ENCODE data around the gene NIPSNAP3A. TPM values are rescaled to one million over a fixed set of nuclear protein-coding genes. Genes with fewer than 3 reads are reported as not detected.

Gene NIPSNAP3A
- polyA plus RNA-seq, 2 of the 4 experiments (the other 2 are of a cell fraction) = 20.1 to 34.5 TPM

DNA sequence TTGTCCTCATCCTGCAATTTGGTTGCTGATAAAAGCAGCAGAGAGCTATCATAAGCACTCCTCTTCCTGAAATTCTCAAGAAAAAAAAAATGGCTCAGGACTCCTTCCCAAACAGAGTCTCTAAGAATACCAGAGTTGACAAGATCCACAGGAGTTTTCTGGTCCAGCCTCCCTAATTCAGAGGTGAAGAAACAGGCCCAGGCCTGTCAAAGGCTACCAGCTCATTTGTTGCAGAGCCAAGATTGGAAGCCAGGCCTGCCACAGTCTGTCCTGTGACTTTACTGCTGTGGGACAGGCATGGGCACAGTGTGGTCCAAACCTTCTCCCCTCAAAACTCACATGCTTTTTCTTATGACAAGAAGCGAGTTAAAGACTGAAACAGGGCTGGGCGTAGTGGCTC lies 58.0 kb downstream of the NIPSNAP3A start:
- ChIA-PET POLR2A (no interaction called here), CTCF (interaction anchor here (1.1 kb wide), 1 partner anchor 611 kb away, joined by 3 read pairs; no protein-coding TSS in a partner anchor)
- no peaks in the 10 kb centered on the region for H3K9me3 ChIP-seq
- FAIRE-seq = no peak
- peaks cover 6% of the 10 kb centered on the region for H3K4me1 ChIP-seq
- no peak overlapping the region for H3K27ac ChIP-seq
- no peak overlapping the region for H3K4me2 ChIP-seq
- no peak for ATAC-seq
- H3K4me3 ChIP-seq = no peak overlapping the region
- TF ChIP-seq, protein P1, sequence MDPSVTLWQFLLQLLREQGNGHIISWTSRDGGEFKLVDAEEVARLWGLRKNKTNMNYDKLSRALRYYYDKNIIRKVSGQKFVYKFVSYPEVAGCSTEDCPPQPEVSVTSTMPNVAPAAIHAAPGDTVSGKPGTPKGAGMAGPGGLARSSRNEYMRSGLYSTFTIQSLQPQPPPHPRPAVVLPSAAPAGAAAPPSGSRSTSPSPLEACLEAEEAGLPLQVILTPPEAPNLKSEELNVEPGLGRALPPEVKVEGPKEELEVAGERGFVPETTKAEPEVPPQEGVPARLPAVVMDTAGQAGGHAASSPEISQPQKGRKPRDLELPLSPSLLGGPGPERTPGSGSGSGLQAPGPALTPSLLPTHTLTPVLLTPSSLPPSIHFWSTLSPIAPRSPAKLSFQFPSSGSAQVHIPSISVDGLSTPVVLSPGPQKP (IDR thresholded peaks at IDR 0.05; ENCODE audit: low read depth, low read length) = no peak
- TF ChIP-seq HOXB13 (CRISPR knock-in tag; IDR thresholded peaks at IDR 0.05; ENCODE audit: low read depth) = no peak
- no peak for TF ChIP-seq FOSB (CRISPR knock-in tag; IDR thresholded peaks at IDR 0.05)
- no peak for TF ChIP-seq CBX2 (IDR thresholded peaks at IDR 0.05; ENCODE audit: borderline replicate concordance, low read depth)
- TF ChIP-seq ZSCAN20 (CRISPR knock-in tag; IDR thresholded peaks at IDR 0.05) = no peak
- DNase-seq (ENCODE audit: low read depth in 1 of 2, low spot score in 1 of 2) = no peak
- 100% methylated on average over 2 of the region's 2 CpGs for whole genome bisulfite sequencing (ENCODE audit: missing lambda C conversion rate)

DNA sequence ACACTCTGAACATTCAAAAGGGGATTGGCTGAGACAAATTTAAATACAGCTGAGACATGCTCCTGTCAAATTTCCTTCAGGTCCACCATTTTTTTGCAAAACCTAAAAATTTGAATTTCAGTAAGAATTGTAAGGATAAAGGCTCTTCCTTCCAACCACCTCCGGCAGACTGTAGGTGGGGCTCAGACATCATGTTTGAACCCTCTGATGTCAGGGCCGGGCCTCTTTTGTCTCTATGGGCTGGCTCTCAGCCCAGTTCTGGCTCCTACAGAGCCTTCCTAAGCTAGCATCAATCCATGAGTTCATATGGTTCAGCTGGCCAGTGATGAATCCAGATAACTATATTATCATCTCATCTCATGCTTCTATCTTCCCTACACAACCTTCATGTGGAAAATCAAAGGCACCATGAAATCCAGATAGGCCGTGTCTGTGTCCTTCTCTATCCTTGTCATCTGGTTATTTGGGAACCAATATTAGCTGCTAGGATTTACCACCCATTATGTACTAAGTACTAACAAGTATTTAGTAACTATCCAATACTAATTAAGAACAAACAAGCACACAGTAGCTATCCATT lies 60.6 kb downstream of the NIPSNAP3A start:
- FAIRE-seq = no peak
- WGBS (ENCODE audit: missing lambda C conversion rate) = 70% methylated on average over 3 of the region's 3 CpGs
- TF ChIP-seq, protein P2, sequence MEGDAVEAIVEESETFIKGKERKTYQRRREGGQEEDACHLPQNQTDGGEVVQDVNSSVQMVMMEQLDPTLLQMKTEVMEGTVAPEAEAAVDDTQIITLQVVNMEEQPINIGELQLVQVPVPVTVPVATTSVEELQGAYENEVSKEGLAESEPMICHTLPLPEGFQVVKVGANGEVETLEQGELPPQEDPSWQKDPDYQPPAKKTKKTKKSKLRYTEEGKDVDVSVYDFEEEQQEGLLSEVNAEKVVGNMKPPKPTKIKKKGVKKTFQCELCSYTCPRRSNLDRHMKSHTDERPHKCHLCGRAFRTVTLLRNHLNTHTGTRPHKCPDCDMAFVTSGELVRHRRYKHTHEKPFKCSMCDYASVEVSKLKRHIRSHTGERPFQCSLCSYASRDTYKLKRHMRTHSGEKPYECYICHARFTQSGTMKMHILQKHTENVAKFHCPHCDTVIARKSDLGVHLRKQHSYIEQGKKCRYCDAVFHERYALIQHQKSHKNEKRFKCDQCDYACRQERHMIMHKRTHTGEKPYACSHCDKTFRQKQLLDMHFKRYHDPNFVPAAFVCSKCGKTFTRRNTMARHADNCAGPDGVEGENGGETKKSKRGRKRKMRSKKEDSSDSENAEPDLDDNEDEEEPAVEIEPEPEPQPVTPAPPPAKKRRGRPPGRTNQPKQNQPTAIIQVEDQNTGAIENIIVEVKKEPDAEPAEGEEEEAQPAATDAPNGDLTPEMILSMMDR (IDR thresholded peaks at IDR 0.05) = peak; percentile 14; the same call in 1 of the 3 replicates
- TF ChIP-seq RAD21 (conservative IDR thresholded peaks at IDR 0.05 in 1 of 2, IDR thresholded peaks at IDR 0.05 in 1 of 2) (peak; percentile 34 to 48; a peak in 3 of 5 replicates), CHD4 (IDR thresholded peaks at IDR 0.05; ENCODE audit: borderline replicate concordance) (no peak)
- TF ChIP-seq, protein P3, sequence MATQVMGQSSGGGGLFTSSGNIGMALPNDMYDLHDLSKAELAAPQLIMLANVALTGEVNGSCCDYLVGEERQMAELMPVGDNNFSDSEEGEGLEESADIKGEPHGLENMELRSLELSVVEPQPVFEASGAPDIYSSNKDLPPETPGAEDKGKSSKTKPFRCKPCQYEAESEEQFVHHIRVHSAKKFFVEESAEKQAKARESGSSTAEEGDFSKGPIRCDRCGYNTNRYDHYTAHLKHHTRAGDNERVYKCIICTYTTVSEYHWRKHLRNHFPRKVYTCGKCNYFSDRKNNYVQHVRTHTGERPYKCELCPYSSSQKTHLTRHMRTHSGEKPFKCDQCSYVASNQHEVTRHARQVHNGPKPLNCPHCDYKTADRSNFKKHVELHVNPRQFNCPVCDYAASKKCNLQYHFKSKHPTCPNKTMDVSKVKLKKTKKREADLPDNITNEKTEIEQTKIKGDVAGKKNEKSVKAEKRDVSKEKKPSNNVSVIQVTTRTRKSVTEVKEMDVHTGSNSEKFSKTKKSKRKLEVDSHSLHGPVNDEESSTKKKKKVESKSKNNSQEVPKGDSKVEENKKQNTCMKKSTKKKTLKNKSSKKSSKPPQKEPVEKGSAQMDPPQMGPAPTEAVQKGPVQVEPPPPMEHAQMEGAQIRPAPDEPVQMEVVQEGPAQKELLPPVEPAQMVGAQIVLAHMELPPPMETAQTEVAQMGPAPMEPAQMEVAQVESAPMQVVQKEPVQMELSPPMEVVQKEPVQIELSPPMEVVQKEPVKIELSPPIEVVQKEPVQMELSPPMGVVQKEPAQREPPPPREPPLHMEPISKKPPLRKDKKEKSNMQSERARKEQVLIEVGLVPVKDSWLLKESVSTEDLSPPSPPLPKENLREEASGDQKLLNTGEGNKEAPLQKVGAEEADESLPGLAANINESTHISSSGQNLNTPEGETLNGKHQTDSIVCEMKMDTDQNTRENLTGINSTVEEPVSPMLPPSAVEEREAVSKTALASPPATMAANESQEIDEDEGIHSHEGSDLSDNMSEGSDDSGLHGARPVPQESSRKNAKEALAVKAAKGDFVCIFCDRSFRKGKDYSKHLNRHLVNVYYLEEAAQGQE (IDR thresholded peaks at IDR 0.05) = no peak
- Histone ChIP-seq H3K27ac (no peak overlapping the region), H3K4me1 (peaks cover 20% of the 10 kb centered on the region), H3K4me2 (no peak overlapping the region), H3K9me3 (no peaks in the 10 kb centered on the region), H3K4me3 (no peak overlapping the region)
- CTCF ChIA-PET = interaction anchor here (1.0 to 1.2 kb wide), 2 partner anchors 30 to 55 kb away, joined by 3 read pairs; no protein-coding TSS in a partner anchor
- POLR2A ChIA-PET = no interaction called here
- DNase-seq (ENCODE audit: low read depth in 1 of 2, low spot score in 1 of 2) = peak in 1 of 2 experiments; percentile 8
- peak in 1 of 2 experiments; percentile 54; a peak in 2 of 6 replicates for ATAC-seq

Other genes starting within 250 kb of the NIPSNAP3A start
- not detected in 2 replicates for gene OR13F1, start 243.4 kb upstream of the NIPSNAP3A start, polyA plus RNA-seq (2011; rRNA removed)
- gene OR13F1, start 243.4 kb upstream of the NIPSNAP3A start, polyA plus RNA-seq (2017; fragmentation: RNase III; extraction: RNeasy Plus Mini Kit Qiagen cat#74134 plus additional on column Dnase treatment) = not detected in 3 replicates
- not detected in 2 replicates for gene OR13C4, start 220.5 kb upstream of the NIPSNAP3A start, polyA plus RNA-seq (2011; rRNA removed)
- not detected in 3 replicates for gene OR13C4, start 220.5 kb upstream of the NIPSNAP3A start, polyA plus RNA-seq (2017; fragmentation: RNase III; extraction: RNeasy Plus Mini Kit Qiagen cat#74134 plus additional on column Dnase treatment)
- gene OR13C3, start 210.8 kb upstream of the NIPSNAP3A start, polyA plus RNA-seq (2011; rRNA removed) = not detected in 2 replicates
- gene OR13C3, start 210.8 kb upstream of the NIPSNAP3A start, polyA plus RNA-seq (2017; fragmentation: RNase III; extraction: RNeasy Plus Mini Kit Qiagen cat#74134 plus additional on column Dnase treatment) = not detected in 3 replicates
- gene OR13C8, start 178.5 kb upstream of the NIPSNAP3A start, polyA plus RNA-seq (2011; rRNA removed) = not detected in 2 replicates
- not detected in 3 replicates for gene OR13C8, start 178.5 kb upstream of the NIPSNAP3A start, polyA plus RNA-seq (2017; fragmentation: RNase III; extraction: RNeasy Plus Mini Kit Qiagen cat#74134 plus additional on column Dnase treatment)
- not detected in 2 replicates for gene OR13C5, start 148.3 kb upstream of the NIPSNAP3A start, polyA plus RNA-seq (2011; rRNA removed)
- not detected in 3 replicates for gene OR13C5, start 148.3 kb upstream of the NIPSNAP3A start, polyA plus RNA-seq (2017; fragmentation: RNase III; extraction: RNeasy Plus Mini Kit Qiagen cat#74134 plus additional on column Dnase treatment)
- gene OR13C2, start 142.1 kb upstream of the NIPSNAP3A start, polyA plus RNA-seq (2011; rRNA removed) = not detected in 2 replicates
- gene OR13C2, start 142.1 kb upstream of the NIPSNAP3A start, polyA plus RNA-seq (2017; fragmentation: RNase III; extraction: RNeasy Plus Mini Kit Qiagen cat#74134 plus additional on column Dnase treatment) = not detected in 3 replicates
- gene OR13C9, start 129.5 kb upstream of the NIPSNAP3A start, polyA plus RNA-seq (2011; rRNA removed) = not detected in 2 replicates
- not detected in 3 replicates for gene OR13C9, start 129.5 kb upstream of the NIPSNAP3A start, polyA plus RNA-seq (2017; fragmentation: RNase III; extraction: RNeasy Plus Mini Kit Qiagen cat#74134 plus additional on column Dnase treatment)
- gene OR13D1, start 53.2 kb upstream of the NIPSNAP3A start, polyA plus RNA-seq (2011; rRNA removed) = not detected in 2 replicates
- not detected in 3 replicates for gene OR13D1, start 53.2 kb upstream of the NIPSNAP3A start, polyA plus RNA-seq (2017; fragmentation: RNase III; extraction: RNeasy Plus Mini Kit Qiagen cat#74134 plus additional on column Dnase treatment)
- 2.9 and 3.4 TPM in 2 replicates for gene NIPSNAP3B, start 16.4 kb downstream of the NIPSNAP3A start, polyA plus RNA-seq (2011; rRNA removed)
- gene NIPSNAP3B, start 16.4 kb downstream of the NIPSNAP3A start, polyA plus RNA-seq (2017; fragmentation: RNase III; extraction: RNeasy Plus Mini Kit Qiagen cat#74134 plus additional on column Dnase treatment) = 1.00 to 2.0 TPM (median 1.7 TPM) in 3 replicates
- gene ABCA1, start 180.5 kb downstream of the NIPSNAP3A start, polyA plus RNA-seq (2011; rRNA removed) = 12.0 and 15.5 TPM in 2 replicates
- 3.1 to 5.0 TPM (median 3.6 TPM) in 3 replicates for gene ABCA1, start 180.5 kb downstream of the NIPSNAP3A start, polyA plus RNA-seq (2017; fragmentation: RNase III; extraction: RNeasy Plus Mini Kit Qiagen cat#74134 plus additional on column Dnase treatment)

Measured in A549 (cell line).